Measurements from ENCODE around the gene POLE.

The POLE gene

DNA sequence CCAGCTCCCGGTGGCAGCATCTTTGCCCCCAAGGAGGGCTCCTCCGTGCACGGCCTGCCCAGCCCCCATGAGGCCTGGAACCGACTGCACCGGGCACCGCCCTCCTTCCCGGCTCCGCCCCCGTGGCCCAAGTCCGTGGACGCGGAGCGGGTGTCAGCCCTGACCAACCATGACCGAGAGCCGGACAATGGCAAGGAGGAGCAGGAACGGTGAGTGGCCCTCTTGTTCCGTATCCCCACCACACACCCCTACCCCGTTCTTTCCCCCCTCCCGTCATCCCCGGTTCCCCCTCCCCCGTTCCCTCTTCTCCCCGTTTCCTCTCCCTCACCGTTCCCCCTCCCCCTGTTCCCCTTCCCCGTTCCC, 105.1 kb downstream of the POLE start:
- Mint-ChIP-seq H3K36me3 (ENCODE audit: low read depth) (peaks cover 5% of the 10 kb centered on the region), H3K4me1 (ENCODE audit: low read depth) (no peaks in the 10 kb centered on the region), H3K27ac (no peak overlapping the region), H3K9me3 (no peaks in the 10 kb centered on the region), H3K4me3 (no peak overlapping the region), H3K27me3 (ENCODE audit: low read depth) (no peaks in the 10 kb centered on the region)
- DNase-seq (ENCODE audit: low spot score) = no peak

DNA sequence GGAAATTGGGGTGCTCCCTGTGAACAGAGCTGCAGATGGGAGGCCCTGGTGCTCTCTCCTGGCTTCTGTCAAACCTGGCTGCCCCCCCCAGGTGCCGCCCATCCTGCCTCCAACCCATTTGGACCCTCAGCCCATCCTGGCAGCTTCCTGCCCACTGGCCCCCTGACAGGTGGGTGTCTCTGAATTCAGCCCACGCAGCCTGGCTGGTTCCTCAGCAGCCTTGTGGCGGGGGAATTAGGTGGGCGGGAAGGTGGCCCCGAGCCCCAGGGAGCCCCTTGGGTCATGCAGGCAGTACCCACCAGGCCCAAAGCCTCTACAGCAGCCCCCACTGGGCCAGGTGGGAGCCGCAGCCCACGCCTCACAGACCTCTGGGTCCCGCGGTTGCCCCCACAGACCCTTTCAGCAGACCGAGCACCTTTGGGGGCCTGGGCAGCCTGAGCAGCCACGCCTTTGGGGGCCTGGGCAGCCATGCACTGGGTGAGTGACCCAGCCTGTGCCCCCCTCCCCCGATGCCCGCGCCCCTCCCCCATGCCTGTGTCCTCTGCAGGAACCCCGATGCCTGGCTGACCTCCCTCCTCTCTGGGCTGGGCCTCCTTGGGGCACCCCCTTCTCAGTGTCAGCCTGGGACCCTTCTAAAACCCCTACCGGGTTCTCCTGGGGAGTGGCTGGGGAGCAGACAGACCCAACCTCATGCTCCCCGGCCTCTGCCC, 105.6 kb downstream of the POLE start:
- Mint-ChIP-seq H3K36me3 (ENCODE audit: low read depth) (peaks cover 5% of the 10 kb centered on the region), H3K27me3 (ENCODE audit: low read depth) (no peaks in the 10 kb centered on the region), H3K9me3 (no peaks in the 10 kb centered on the region), H3K27ac (no peak overlapping the region), H3K4me3 (no peak overlapping the region), H3K4me1 (ENCODE audit: low read depth) (no peaks in the 10 kb centered on the region)
- DNase-seq (ENCODE audit: low spot score) = no peak

DNA sequence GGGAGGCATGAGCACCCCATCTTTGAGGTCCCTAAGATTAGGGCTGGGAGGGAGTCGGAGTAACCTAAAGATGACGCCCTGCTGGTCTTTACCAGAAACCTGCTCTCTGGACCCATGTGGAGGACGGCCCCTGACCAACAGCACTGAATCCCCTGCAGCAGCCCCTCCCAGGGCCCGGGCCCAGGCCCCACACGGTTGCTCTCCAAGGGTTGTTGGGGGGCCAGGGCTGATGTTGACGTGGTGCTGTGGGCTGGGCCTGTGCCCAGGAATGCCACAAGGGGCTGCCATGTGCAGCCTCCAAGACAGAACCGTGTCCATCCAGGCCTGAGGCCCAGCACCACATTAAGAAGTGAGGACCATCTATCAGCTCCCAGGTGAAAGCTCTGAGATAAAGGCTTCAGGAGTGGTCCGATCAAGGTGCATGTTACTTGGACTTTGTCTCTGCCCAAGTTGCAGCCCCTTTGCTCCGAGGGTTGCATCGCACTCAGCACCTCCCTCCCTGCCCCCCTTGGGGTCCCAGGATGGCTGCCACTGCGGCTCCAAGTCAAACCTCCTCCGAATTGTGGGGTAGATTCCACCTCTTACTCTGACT, 106.3 kb downstream of the POLE start:
- Mint-ChIP-seq H3K36me3 (ENCODE audit: low read depth) (peaks cover 5% of the 10 kb centered on the region), H3K4me3 (no peak overlapping the region), H3K27me3 (ENCODE audit: low read depth) (no peaks in the 10 kb centered on the region), H3K4me1 (ENCODE audit: low read depth) (no peaks in the 10 kb centered on the region), H3K9me3 (no peaks in the 10 kb centered on the region), H3K27ac (no peak overlapping the region)
- no peak for DNase-seq (ENCODE audit: low spot score)

DNA sequence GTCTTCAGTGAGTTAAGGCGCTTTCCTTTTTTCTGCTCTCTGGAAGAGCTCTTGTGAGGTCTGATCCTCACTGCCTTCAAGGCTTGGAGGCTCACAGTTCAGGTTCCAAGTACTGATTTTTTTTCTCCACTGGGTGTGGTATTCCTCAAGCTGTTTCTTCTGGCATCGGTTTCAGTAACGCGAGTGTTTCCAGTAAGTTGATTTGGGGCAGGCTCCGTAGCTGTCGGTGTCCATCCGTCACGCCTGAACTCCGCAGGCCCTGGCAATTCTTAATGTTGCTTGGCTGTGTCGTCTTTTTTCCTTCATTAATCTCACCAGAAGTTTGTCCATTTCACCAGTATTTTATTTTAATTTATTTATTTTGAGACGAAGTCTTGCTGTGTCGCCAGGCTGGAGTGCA, 107.4 kb downstream of the POLE start:
- H3K36me3 Mint-ChIP-seq (ENCODE audit: low read depth) = peaks cover 5% of the 10 kb centered on the region
- no peaks in the 10 kb centered on the region for H3K27me3 Mint-ChIP-seq (ENCODE audit: low read depth)
- no peak for DNase-seq (ENCODE audit: low spot score)
- H3K4me1 Mint-ChIP-seq (ENCODE audit: low read depth) = no peaks in the 10 kb centered on the region
- no peak overlapping the region for H3K27ac Mint-ChIP-seq
- no peaks in the 10 kb centered on the region for H3K9me3 Mint-ChIP-seq
- H3K4me3 Mint-ChIP-seq = no peak overlapping the region

DNA sequence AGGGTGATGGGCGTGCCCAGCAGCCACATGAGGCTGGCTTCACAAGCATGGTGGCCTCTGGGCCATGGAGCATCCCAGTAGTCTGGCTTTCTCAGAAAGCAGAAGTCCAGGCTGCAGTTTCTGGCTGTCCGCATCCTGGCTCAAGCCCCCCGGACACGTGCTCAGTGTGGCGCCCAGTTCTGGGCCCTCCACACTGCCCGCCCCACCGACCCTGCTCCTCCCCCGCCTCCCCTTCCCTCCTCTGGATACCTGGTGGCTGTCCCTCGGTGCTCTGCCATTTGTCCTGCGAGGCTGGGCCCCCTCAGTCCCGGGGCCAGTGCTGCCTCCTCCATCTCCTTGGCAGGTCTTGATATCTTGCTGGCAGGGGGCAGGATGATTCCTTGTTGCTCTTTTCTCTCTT, 108.3 kb downstream of the POLE start:
- Mint-ChIP-seq H3K4me1 (ENCODE audit: low read depth) (no peaks in the 10 kb centered on the region), H3K9me3 (no peaks in the 10 kb centered on the region), H3K27me3 (ENCODE audit: low read depth) (no peaks in the 10 kb centered on the region), H3K27ac (no peak overlapping the region), H3K36me3 (ENCODE audit: low read depth) (peaks cover 4% of the 10 kb centered on the region), H3K4me3 (no peak overlapping the region)
- DNase-seq (ENCODE audit: low spot score) = no peak

DNA sequence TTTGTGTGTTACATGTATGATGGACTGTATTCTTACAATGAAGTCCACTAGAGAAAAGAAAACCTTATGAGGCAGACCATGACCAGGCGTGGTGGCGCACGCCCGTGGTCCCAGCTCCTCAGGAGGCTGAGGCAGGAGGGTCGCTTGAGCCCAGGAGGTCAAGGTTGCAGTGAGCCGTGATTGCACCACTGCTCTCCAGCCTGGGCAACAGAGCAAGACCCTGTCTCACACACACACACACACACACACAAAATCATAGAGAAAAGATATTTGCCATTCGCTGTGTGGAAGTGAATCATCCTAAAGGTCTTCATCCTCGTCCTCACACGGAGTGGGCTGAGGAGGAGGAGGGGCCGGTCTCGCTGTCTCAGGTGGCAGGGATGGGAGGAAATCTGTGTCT, 109.0 kb downstream of the POLE start:
- Mint-ChIP-seq H3K36me3 (ENCODE audit: low read depth) (peaks cover 3% of the 10 kb centered on the region), H3K27me3 (ENCODE audit: low read depth) (no peaks in the 10 kb centered on the region), H3K4me1 (ENCODE audit: low read depth) (no peaks in the 10 kb centered on the region), H3K9me3 (no peaks in the 10 kb centered on the region), H3K27ac (no peak overlapping the region), H3K4me3 (no peak overlapping the region)
- DNase-seq (ENCODE audit: low spot score) = no peak

DNA sequence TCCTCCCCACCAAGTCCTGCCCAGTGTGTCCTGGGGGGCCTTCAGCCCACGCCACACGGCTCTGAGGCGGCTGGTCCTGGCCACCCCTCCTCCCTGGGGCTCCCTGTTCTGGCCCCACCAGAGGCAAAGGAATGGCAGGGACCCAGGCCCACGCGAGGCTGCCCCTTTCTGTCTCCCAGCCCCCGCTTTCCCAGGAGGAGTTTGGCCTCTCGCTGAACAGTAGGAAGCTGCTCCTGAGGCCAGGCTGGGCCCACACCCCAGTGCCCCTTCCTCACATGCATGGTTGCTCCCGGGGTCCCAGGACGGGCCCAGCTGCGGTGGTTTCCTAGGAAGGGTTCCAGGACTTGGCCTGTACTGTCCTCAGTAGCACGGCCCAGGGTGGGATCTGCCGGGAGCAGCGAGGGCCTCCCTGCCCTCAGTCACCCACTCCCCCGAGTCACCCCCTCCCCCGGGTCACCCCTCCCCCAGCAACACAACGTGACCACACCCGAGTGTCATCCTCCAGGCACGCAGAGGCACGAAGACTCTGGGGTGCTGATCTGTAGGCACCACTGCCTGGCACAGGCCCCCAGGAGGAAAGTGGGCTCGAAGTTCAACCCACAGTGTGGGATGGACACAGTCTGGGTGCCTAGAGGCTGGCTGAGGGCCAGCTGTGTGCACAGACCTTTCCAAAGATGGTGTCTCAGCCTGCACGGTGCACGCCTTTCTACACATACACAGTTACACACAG, 109.8 kb downstream of the POLE start:
- Mint-ChIP-seq H3K9me3 (no peaks in the 10 kb centered on the region), H3K36me3 (ENCODE audit: low read depth) (peaks cover 3% of the 10 kb centered on the region), H3K4me3 (no peak overlapping the region)

DNA sequence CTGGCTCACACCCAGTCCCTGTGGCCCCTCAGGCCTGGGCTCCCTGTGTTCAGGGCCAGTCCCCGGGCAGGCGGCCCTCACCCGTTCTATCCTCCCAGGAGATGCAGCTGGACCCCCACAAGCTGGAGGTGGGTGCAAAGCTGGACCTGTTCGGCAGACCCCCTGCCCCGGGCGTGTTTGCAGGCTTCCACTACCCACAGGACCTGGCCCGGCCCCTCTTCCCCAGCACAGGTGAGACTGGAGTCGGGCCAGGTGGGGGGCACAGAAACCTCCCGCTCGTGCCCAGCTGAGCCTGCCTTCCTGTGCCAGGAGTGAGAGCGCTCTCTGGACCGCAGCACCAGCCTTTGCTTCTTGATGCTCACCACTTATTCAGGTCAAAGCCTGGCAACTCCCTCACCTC, 110.4 kb downstream of the POLE start:
- Mint-ChIP-seq H3K36me3 (ENCODE audit: low read depth) (peaks cover 3% of the 10 kb centered on the region), H3K27ac (no peak overlapping the region), H3K27me3 (ENCODE audit: low read depth) (no peaks in the 10 kb centered on the region), H3K4me1 (ENCODE audit: low read depth) (no peaks in the 10 kb centered on the region), H3K9me3 (no peaks in the 10 kb centered on the region), H3K4me3 (no peak overlapping the region)
- no peak for DNase-seq (ENCODE audit: low spot score)

More for the DNA sequence above, 109.8 kb downstream of the POLE start:
- Mint-ChIP-seq H3K4me1 (ENCODE audit: low read depth) (no peaks in the 10 kb centered on the region), H3K27me3 (ENCODE audit: low read depth) (no peaks in the 10 kb centered on the region), H3K27ac (no peak overlapping the region)
- DNase-seq (ENCODE audit: low spot score) = no peak

DNA sequence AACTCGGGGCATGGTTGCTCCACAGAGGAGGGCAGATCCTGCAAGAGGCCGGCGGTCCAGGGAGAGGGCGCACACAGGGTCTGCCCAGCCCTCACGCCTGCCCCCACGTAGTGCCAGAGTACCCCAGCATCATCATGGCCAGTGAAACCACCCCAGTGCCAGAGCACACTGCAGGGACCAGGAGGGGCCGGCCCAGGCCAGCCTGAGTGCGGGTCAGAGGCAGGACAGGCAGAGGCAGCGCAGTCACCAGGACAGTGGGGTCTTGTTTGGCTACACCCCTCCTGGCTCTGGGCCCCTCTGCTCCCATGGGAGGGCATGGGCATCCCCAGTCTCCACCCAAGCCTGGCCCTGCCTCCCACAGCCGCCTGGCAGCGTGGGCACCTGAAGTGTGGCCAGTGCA, 111.5 kb downstream of the POLE start:
- no peak for DNase-seq (ENCODE audit: low spot score)
- no peak overlapping the region for H3K27ac Mint-ChIP-seq
- no peaks in the 10 kb centered on the region for H3K27me3 Mint-ChIP-seq (ENCODE audit: low read depth)
- H3K4me1 Mint-ChIP-seq (ENCODE audit: low read depth) = no peaks in the 10 kb centered on the region
- no peak overlapping the region for H3K4me3 Mint-ChIP-seq
- peaks cover 3% of the 10 kb centered on the region for H3K36me3 Mint-ChIP-seq (ENCODE audit: low read depth)
- H3K9me3 Mint-ChIP-seq = no peaks in the 10 kb centered on the region

DNA sequence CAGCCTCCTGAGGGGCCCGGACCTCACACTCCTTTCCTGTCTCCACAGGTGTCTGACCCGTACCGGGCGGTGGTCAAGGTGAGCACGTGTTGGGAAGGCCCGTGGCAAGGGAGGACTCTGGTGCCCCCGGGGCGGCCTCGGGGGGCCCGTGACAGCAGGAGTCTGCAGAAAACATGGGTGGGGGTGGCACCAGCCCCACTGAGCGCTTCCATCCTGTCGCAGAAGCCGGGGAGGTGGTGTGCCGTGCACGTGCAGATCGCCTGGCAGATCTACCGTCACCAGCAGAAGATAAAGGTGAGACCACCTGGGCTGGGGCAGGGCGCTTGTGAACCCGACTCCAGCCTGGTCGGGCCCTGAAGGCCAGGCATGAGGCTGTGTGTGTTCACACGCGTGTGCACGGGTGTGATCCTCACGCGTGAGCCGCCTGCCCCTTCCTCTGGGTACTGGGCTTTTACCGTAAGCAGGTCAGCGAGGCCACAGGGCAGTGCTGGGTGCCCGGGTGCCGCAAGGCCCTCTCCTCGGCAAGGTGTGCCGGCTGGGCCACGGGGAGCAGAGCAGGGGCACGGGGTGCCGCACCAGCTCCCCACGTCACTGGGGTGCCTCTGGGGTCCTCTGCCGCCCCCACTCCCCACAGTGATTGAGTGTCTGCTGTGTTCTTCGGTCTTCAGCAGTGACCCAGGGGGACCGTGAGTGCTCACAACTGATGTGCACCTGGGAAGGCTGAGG, 112.7 kb downstream of the POLE start:
- Mint-ChIP-seq H3K27ac (no peak overlapping the region), H3K36me3 (ENCODE audit: low read depth) (peaks cover 3% of the 10 kb centered on the region), H3K9me3 (no peaks in the 10 kb centered on the region), H3K27me3 (ENCODE audit: low read depth) (no peaks in the 10 kb centered on the region), H3K4me3 (no peak overlapping the region), H3K4me1 (ENCODE audit: low read depth) (no peaks in the 10 kb centered on the region)
- no peak for DNase-seq (ENCODE audit: low spot score)

Measured in T-helper 2 cell treated with Interferon-gamma antibody and Interleukin-4, amounts not matched to agents 5 μg/mL and 100 μg/mL, for 36 hours (primary cell).